GM21576 (cell line): ENCODE results near the gene ELN.

ENCODE experiments used
- ATAC-seq: cut with Tn5 transposase; IDR thresholded peaks from one replicate; pipeline ENCODE4 v1.9.1; 2021; ENCODE audit warnings: mild to moderate bottlenecking, moderate library complexity; ENCODE audit not compliant: unreplicated experiment

The ELN gene

GRCh38 chr7:74059681-74060588 is 32.0 kb downstream of the ELN start:
- ATAC-seq: no peak

GRCh38 chr7:74061840-74062539 is 34.0 kb downstream of the ELN start:
- ATAC-seq: no peak

GRCh38 chr7:74063223-74063641 is 35.3 kb downstream of the ELN start:
- no peak for ATAC-seq

GRCh38 chr7:74063646-74064045 is 35.7 kb downstream of the ELN start:
- no peak for ATAC-seq

DNA sequence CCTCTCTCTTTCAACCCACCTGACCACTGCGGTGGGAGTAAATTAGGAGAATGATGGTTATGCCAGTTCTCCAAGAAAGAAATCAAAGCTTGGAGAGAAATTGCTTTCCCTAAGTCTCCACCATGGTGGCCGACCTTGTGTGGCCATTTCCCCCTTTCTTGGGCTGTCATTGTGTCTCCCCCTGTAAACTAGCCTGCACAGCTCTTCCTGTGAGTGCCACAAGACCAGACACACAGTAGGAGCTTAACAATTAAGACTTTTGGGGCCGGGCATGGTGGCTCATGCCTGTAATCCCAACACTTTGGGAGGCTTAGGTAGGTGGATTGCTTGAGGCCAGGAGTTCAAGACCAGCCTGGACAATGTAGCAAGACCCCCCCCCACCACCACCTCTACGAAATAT is 36.7 kb downstream of the ELN start:
- no peak for ATAC-seq

- no peak for ATAC-seq
Observed at GRCh38 chr7:74066626-74067025, 38.7 kb downstream of the ELN start.

GRCh38 chr7:74068378-74069085 is 40.6 kb downstream of the ELN start:
- no peak for ATAC-seq

- ATAC-seq: no peak
Observed at GRCh38 chr7:74069086-74069541, 41.1 kb downstream of the ELN start.

DNA sequence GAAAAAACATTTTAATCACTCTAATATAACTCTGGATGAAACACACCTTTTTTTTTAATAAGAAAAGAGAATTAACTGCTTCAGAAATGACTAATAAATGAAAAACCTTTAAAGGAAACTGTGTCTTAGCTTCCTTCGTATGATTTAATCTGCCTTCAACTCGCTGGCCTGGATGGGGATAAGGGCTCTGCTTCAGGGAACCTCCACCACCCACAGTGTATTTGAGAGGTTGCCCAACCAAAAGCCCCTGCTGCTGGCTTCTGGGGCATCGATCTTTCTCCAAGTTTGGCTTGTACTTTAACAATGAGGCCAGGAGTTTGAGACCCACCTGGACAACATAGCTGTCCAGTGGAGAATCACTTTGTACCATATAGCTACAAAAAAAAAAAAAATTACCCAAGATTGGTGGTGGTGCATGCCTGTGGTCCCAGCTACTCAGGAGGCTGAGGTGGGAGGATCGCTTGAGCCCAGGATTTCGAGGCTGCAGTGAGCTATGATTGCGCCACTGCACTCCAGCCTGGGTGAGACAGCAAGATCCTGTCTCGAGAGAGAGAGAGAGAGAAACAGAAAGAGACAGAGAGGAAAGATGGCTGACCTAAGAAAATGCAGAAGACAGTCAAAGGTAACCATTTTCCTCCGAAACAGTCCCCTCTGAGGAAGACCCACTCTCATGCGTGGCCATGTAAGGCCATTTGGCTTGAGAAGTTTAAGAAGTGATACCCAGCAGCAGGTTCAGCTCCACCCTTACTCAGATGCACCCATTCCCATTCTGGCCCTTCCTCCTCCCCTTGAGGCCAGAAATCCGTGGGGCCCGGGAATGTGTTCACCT is 42.0 kb downstream of the ELN start:
- ATAC-seq: no peak

- ATAC-seq: no peak
Observed at GRCh38 chr7:74070619-74070921, 42.6 kb downstream of the ELN start.

DNA sequence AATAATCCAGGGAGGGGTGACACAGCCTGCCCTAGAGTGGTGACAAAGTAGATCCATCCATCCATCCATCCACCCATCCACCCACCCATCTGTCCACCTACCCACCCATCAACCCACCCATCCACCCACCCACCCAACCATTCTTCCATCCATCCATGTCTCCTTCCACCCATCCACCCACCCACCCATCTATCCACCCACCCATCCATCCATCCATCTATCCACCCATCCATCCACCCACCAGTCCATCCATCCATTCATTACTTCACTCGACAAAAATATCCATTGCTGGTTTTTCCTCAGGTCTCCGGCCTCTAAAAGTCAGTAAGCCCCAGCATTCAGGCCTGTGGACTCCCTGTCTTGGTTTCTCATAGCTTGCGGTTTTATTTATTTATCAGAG is 43.1 kb downstream of the ELN start:
- no peak for ATAC-seq

- ATAC-seq: no peak
Observed at GRCh38 chr7:74074770-74075169, 46.8 kb downstream of the ELN start.

DNA sequence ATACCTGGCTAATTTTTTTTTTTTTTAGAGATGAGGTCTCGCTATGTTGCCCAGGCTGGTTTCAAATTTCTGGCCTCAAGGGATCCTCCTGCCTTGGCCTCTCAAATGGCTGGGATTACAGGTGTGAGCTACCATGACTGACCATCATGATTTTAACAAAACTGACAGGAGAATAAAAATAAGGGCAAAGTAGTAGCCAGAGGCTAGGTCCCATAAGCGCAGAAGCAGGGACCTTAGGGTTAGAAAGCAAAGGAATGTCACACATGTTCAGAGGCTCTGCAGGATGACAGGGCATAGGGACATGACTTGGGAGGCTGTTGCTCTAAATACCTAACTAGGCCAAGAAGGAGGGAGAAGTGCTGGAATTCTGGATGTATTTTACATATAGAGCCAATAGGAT is 50.5 kb downstream of the ELN start:
- no peak for ATAC-seq

GRCh38 chr7:74082770-74083116 is 54.8 kb downstream of the ELN start:
- no peak for ATAC-seq

GRCh38 chr7:74083117-74083876 is 55.3 kb downstream of the ELN start, which contains the start of gene LIMK1:
LIMK1 (plus strand) TSS chr7:74083804; CDS start chr7:74083991, 187 bp downstream.
- ATAC-seq: peak; percentile 72

DNA sequence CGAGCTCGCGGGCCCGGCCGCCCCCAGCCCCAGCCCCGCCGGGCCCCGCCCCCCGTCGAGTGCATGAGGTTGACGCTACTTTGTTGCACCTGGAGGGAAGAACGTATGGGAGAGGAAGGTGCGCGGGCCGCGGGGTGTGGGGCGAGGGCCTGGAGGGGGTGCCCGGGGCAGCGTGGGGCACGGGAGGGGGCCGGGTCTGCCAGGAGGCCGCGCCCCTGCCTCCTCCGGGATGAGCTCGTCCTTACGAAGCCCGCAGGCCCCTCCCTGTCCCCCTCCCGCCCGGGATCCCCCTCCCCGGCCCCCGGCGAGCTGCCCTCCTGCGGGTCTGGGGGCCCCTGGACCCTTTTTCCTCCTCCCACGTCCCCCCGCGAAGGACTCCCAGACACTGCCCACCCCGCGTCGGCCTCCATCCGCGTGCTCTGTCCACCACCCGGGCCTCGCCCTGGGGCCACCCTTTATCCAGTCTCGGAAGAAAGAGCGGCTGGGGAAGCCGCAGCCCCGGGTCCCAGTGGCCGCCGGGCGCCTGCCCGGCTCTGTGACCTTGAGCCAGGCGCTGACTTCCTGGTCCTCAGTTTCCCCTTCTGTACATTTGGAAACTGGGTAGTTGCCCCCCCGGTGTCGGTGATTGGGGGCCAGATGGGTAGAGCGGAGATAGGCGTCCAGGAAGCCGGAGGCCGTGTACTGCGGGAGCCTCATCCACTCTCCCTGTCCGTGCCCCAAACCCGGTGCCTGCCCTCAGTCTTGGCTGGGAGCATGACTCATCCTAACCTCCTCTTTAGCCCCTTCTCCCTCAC is 56.2 kb downstream of the ELN start:
- peak; percentile 32 for ATAC-seq

DNA sequence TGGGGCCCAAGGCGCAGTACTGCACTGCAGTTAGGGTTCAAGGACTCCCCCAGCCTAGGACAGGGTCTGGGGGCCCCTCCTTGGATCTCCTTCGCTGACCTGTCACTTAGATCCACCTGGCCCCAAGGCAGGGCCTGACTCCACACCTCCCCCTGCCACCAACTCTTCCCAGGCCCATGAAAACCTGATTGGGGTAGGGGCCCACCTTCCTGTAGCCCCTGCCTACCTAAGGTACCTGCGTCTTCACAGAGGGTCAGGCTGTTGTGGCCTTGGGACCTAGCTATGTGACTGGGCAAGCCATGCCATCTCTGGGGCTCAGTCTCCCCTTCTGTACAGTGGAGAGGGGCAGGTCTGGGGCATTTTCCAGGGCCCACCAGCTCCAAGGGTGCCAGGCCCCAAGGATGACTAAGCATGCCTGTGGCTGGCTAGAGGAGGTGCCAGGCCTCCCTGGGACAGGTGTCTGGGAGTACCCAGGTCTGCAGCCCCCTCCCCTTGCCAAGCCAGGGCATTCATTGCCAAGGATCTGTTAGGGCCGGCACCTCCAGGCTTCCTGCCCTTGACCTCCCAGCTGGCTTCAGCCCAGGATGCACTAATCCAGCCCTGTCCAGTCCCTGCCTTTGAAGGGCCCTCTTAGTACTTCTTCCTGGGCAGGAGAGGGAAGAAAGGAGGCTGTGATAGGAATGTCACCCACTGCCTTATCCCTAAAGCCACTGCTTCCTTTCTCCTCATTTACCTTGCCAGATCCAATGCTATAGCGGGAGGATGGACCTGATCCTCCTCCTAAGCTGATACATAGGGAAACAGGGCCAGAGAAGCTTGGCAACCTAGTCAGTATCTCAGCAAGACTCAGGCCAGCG is 57.0 kb downstream of the ELN start:
- ATAC-seq: no peak

- no peak for ATAC-seq
Observed at GRCh38 chr7:74087791-74088453, 59.9 kb downstream of the ELN start.
